IPS-18a (cell line): ENCODE data around the gene PIK3C2G.

Experiments
- H3K27ac ChIP-seq: one replicate; pipeline ENCODE4 v1.5.1; 2013; ENCODE audit warnings: low read length
- H3K27me3 ChIP-seq: one replicate; pipeline ENCODE4 v1.6.1; 2013; ENCODE audit warnings: mild to moderate bottlenecking, low read length; ENCODE audit not compliant: control insufficient read depth, insufficient read depth
- H3K36me3 ChIP-seq: one replicate; pipeline ENCODE4 v1.6.1; 2013; ENCODE audit warnings: low read depth, low read length; ENCODE audit not compliant: control insufficient read depth
- H3K4me1 ChIP-seq: one replicate; pipeline ENCODE4 v1.6.1; 2013; ENCODE audit warnings: low read depth, low read length; ENCODE audit not compliant: control insufficient read depth
- H3K4me3 ChIP-seq: one replicate; pipeline ENCODE4 v1.5.1; 2013; ENCODE audit warnings: low read length
- H3K9ac ChIP-seq: one replicate; pipeline ENCODE4 v1.6.1; 2013; ENCODE audit warnings: mild to moderate bottlenecking, low read length, moderate library complexity
- H3K9me3 ChIP-seq: one replicate; pipeline ENCODE4 v1.6.1; 2013; ENCODE audit warnings: low read depth, low read length; ENCODE audit not compliant: control insufficient read depth

The PIK3C2G gene

GRCh38 chr12:18281941-18282340, 20.6 kb downstream of the PIK3C2G start:
- no peaks in the 10 kb centered on the region for H3K36me3 ChIP-seq
- H3K27me3 ChIP-seq: no peaks in the 10 kb centered on the region
- no peak overlapping the region for H3K27ac ChIP-seq
- H3K9ac ChIP-seq: no peak overlapping the region
- H3K4me1 ChIP-seq: peaks cover 16% of the 10 kb centered on the region
- no peaks in the 10 kb centered on the region for H3K9me3 ChIP-seq
- no peak overlapping the region for H3K4me3 ChIP-seq

- no peaks in the 10 kb centered on the region for H3K9me3 ChIP-seq
- peaks cover 16% of the 10 kb centered on the region for H3K4me1 ChIP-seq
- no peak overlapping the region for H3K4me3 ChIP-seq
- H3K27ac ChIP-seq: no peak overlapping the region
- no peaks in the 10 kb centered on the region for H3K36me3 ChIP-seq
- H3K9ac ChIP-seq: no peak overlapping the region
- H3K27me3 ChIP-seq: no peaks in the 10 kb centered on the region
Measured at GRCh38 chr12:18283831-18284230, 22.5 kb downstream of the PIK3C2G start.

DNA sequence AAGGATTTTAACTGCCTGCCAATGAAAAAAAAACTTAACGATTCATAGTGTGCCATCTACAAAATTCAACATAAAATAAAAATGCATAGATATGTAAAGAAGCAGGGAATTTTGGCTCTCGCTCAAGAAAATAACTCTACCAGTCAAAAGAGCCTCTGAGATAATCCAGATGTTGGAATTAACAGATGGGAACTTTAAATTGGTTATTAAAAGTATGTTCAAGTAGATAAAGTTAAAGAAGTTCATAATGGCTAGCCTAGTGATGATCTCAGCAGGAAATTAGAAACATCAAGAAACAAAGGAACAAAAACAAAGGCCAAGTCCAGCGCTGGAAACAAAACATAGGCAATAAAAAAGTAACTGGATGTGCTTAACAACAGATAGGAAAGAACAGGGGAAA, 23.1 kb downstream of the PIK3C2G start:
- Histone ChIP-seq H3K36me3 (no peaks in the 10 kb centered on the region), H3K27ac (no peak overlapping the region), H3K9me3 (no peaks in the 10 kb centered on the region)

GRCh38 chr12:18285161-18285560, 23.8 kb downstream of the PIK3C2G start:
- H3K9me3 ChIP-seq: no peaks in the 10 kb centered on the region
- no peaks in the 10 kb centered on the region for H3K36me3 ChIP-seq
- H3K9ac ChIP-seq: no peak overlapping the region
- H3K27ac ChIP-seq: no peak overlapping the region
- H3K27me3 ChIP-seq: no peaks in the 10 kb centered on the region
- no peak overlapping the region for H3K4me3 ChIP-seq
- H3K4me1 ChIP-seq: peaks cover 16% of the 10 kb centered on the region

More for the DNA sequence above, 23.1 kb downstream of the PIK3C2G start:
- Histone ChIP-seq H3K4me1 (peaks cover 16% of the 10 kb centered on the region), H3K9ac (no peak overlapping the region), H3K27me3 (no peaks in the 10 kb centered on the region), H3K4me3 (no peak overlapping the region)

GRCh38 chr12:18290386-18290785, 29.1 kb downstream of the PIK3C2G start:
- Histone ChIP-seq H3K9ac (no peak overlapping the region), H3K4me3 (no peak overlapping the region), H3K4me1 (no peaks in the 10 kb centered on the region), H3K27ac (no peak overlapping the region), H3K36me3 (no peaks in the 10 kb centered on the region), H3K9me3 (no peaks in the 10 kb centered on the region), H3K27me3 (no peaks in the 10 kb centered on the region)

DNA sequence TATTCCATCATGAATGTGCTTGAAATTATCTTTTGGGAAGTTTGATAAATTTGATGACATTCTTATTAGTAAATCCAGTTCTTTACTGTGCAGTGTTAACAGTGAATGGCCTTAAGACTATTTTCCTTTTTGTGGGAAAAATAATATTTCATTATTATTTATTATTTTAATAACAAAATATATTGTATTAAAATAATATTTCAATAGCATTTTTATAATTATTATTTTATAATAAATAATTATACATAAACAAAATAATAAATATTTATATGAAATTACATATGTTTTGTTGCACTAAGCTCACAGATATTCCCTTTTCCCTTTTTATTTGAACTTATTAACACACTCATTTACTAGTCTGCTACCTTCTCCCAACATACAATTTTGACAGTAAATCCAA, 33.6 kb downstream of the PIK3C2G start:
- H3K4me3 ChIP-seq: no peak overlapping the region
- no peaks in the 10 kb centered on the region for H3K36me3 ChIP-seq
- no peak overlapping the region for H3K9ac ChIP-seq
- peaks cover 20% of the 10 kb centered on the region for H3K4me1 ChIP-seq
- no peaks in the 10 kb centered on the region for H3K27me3 ChIP-seq
- no peaks in the 10 kb centered on the region for H3K9me3 ChIP-seq
- no peak overlapping the region for H3K27ac ChIP-seq

GRCh38 chr12:18296201-18296908, 35.0 kb downstream of the PIK3C2G start:
- H3K4me3 ChIP-seq: no peak overlapping the region
- no peak overlapping the region for H3K9ac ChIP-seq
- H3K9me3 ChIP-seq: no peaks in the 10 kb centered on the region
- peaks cover 20% of the 10 kb centered on the region for H3K4me1 ChIP-seq
- no peaks in the 10 kb centered on the region for H3K27me3 ChIP-seq
- H3K36me3 ChIP-seq: no peaks in the 10 kb centered on the region
- H3K27ac ChIP-seq: no peak overlapping the region

GRCh38 chr12:18296909-18297280, 35.6 kb downstream of the PIK3C2G start:
- no peaks in the 10 kb centered on the region for H3K9me3 ChIP-seq
- H3K36me3 ChIP-seq: no peaks in the 10 kb centered on the region
- no peak overlapping the region for H3K27ac ChIP-seq
- no peak overlapping the region for H3K9ac ChIP-seq
- H3K4me1 ChIP-seq: peaks cover 20% of the 10 kb centered on the region
- H3K4me3 ChIP-seq: no peak overlapping the region
- no peaks in the 10 kb centered on the region for H3K27me3 ChIP-seq

DNA sequence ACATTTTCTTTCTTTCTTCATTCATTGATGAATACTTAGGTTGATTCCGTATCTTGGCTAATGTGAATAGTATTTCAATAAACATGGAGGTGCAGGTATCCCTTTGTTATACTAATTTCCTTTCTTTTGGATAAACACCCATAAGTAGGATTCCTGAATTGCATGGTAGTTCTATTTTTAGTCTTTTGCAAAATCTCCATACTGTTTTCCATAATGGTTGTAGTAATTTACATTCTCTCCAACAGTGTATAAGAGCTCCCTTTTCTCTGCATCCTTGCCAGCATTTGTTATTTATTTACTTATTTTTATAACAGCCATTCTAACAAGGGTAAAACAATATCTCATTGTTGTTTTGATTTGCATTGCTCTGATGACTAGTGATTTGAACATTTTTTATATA, 36.6 kb downstream of the PIK3C2G start:
- Histone ChIP-seq H3K4me1 (peaks cover 20% of the 10 kb centered on the region), H3K4me3 (no peak overlapping the region), H3K27me3 (no peaks in the 10 kb centered on the region), H3K36me3 (no peaks in the 10 kb centered on the region), H3K9ac (no peak overlapping the region), H3K27ac (no peak overlapping the region), H3K9me3 (no peaks in the 10 kb centered on the region)

GRCh38 chr12:18302809-18303430, 41.6 kb downstream of the PIK3C2G start:
- Histone ChIP-seq H3K9me3 (no peaks in the 10 kb centered on the region), H3K27me3 (no peaks in the 10 kb centered on the region), H3K27ac (no peak overlapping the region), H3K36me3 (no peaks in the 10 kb centered on the region), H3K9ac (no peak overlapping the region), H3K4me3 (no peak overlapping the region), H3K4me1 (peaks cover 17% of the 10 kb centered on the region)

DNA sequence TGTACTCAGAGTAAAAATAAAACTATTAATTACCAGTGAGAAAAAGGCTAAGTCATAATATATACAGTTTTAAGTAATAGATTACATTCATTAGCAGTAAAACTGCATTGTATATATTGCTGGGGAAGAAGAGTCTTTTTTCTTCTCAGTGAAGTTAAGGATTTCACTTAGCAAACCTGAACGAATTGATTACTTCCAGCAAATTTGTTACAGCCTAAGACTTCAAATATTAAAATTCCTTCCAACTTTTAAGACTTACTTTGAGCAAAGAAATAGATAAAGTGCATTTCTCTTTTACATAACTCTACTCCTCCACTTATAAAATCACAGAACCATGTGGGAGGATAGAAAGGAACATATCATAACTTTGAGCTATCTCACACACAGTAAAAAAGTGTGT, 43.3 kb downstream of the PIK3C2G start:
- Histone ChIP-seq H3K9me3 (no peaks in the 10 kb centered on the region), H3K27me3 (no peaks in the 10 kb centered on the region)

GRCh38 chr12:18306311-18306710, 45.0 kb downstream of the PIK3C2G start:
- no peak overlapping the region for H3K27ac ChIP-seq
- no peaks in the 10 kb centered on the region for H3K9me3 ChIP-seq
- H3K27me3 ChIP-seq: no peaks in the 10 kb centered on the region
- H3K4me3 ChIP-seq: no peak overlapping the region
- no peaks in the 10 kb centered on the region for H3K4me1 ChIP-seq
- H3K36me3 ChIP-seq: no peaks in the 10 kb centered on the region
- no peak overlapping the region for H3K9ac ChIP-seq

More for the DNA sequence above, 43.3 kb downstream of the PIK3C2G start:
- H3K9ac ChIP-seq: no peak overlapping the region
- H3K4me3 ChIP-seq: no peak overlapping the region
- peaks cover 1% of the 10 kb centered on the region for H3K4me1 ChIP-seq
- H3K27ac ChIP-seq: no peak overlapping the region
- H3K36me3 ChIP-seq: no peaks in the 10 kb centered on the region
